Liver (tissue), 9 donors: ENCODE measurements around the gene CDR2. TPM values are rescaled to one million over a fixed set of nuclear protein-coding genes. Genes with fewer than 3 reads are reported as not detected.

Source experiments
- DNase-seq: peaks from one replicate; pipeline ENCODE4 v3.0.0-alpha.2; 2017; ENCODE audit warnings: low spot score
- H3K27ac ChIP-seq, 2 donors: one replicate each; pipeline ENCODE4 v1.7.0; 2013; ENCODE audit warnings: inconsistent platforms in 2 of 2, low read length in 2 of 2, control low read depth in 1 of 2, low read depth in 1 of 2, mild to moderate bottlenecking in 1 of 2
- H3K27me3 ChIP-seq, 4 donors: one replicate each; pipeline versions ENCODE4 v1.6.1 to v1.7.0; 2013; ENCODE audit warnings: low read length in 3 of 4, inconsistent platforms in 1 of 4, mild to moderate bottlenecking in 1 of 4, moderate library complexity in 1 of 4; ENCODE audit not compliant: control insufficient read depth in 4 of 4, insufficient read depth in 4 of 4
- H3K36me3 ChIP-seq, 4 donors: one replicate each; pipeline versions ENCODE4 v1.6.1 to v1.7.0; 2013; ENCODE audit warnings: low read length in 3 of 4, mild to moderate bottlenecking in 3 of 4, low read depth in 1 of 4, moderate library complexity in 1 of 4; ENCODE audit not compliant: control insufficient read depth in 4 of 4, insufficient read depth in 3 of 4
- H3K4me1 ChIP-seq, 4 donors: one replicate each; pipeline versions ENCODE4 v1.6.1 to v1.7.0; 2013; ENCODE audit warnings: low read length in 3 of 4, mild to moderate bottlenecking in 3 of 4, moderate library complexity in 1 of 4; ENCODE audit not compliant: control insufficient read depth in 4 of 4, insufficient read depth in 4 of 4
- H3K4me3 ChIP-seq, 3 donors: one replicate each; pipeline versions ENCODE4 v1.6.1 to v1.7.0; 2013; ENCODE audit warnings: low read length in 3 of 3, control low read depth in 1 of 3, low read depth in 1 of 3, mild to moderate bottlenecking in 1 of 3
- H3K9ac ChIP-seq, 2 donors: one replicate each; pipeline ENCODE4 v1.7.0; 2013; ENCODE audit warnings: low read length in 2 of 2, mild to moderate bottlenecking in 2 of 2, moderate library complexity in 2 of 2, control low read depth in 1 of 2, low read depth in 1 of 2
- H3K9me3 ChIP-seq, 4 donors: one replicate each; pipeline versions ENCODE4 v1.6.1 to v1.7.0; 2013; ENCODE audit warnings: low read length in 3 of 4; ENCODE audit not compliant: control insufficient read depth in 4 of 4
- EGR1 ChIP-seq, 2 donors: IDR thresholded peaks; 2 replicates each; pipeline ENCODE4 v1.6.1; 2016 to 2018; ENCODE audit warnings: antibody characterized with exemption in 2 of 2, low read depth in 2 of 2
- FOXA2 ChIP-seq: IDR thresholded peaks from 2 replicates; pipeline ENCODE4 v1.6.1; 2016; ENCODE audit warnings: antibody characterized with exemption
- GABPA ChIP-seq, 2 donors: IDR thresholded peaks in 1 of 2; conservative IDR thresholded peaks in 1 of 2; 2 replicates each; pipeline ENCODE4 v1.6.1; 2016; ENCODE audit warnings: antibody characterized with exemption in 2 of 2, mild to moderate bottlenecking in 1 of 2, moderate library complexity in 1 of 2
- HNF4A ChIP-seq, 2 donors: conservative IDR thresholded peaks; 2 replicates each; pipeline ENCODE4 v1.6.1; 2016; ENCODE audit warnings: antibody characterized with exemption in 2 of 2, mild to moderate bottlenecking in 2 of 2
- HNF4G ChIP-seq: IDR thresholded peaks from 2 replicates; pipeline ENCODE4 v1.6.1; 2016; ENCODE audit warnings: antibody characterized with exemption
- JUND ChIP-seq, 2 donors: IDR thresholded peaks; 2 replicates each; pipeline ENCODE4 v1.6.1; 2016; ENCODE audit warnings: antibody characterized with exemption in 2 of 2
- NR2F2 ChIP-seq: IDR thresholded peaks from 2 replicates; pipeline ENCODE4 v1.6.1; 2016; ENCODE audit warnings: antibody characterized with exemption
- RAD21 ChIP-seq, 2 donors: IDR thresholded peaks; 2 replicates each; pipeline ENCODE4 v1.6.1; 2016; ENCODE audit warnings: antibody characterized with exemption in 2 of 2, mild to moderate bottlenecking in 2 of 2
- RXRA ChIP-seq, 2 donors: IDR thresholded peaks; 2 replicates each; pipeline ENCODE4 v1.6.1; 2017 to 2018; ENCODE audit warnings: antibody characterized with exemption in 2 of 2, mild to moderate bottlenecking in 1 of 2
- YY1 ChIP-seq: IDR thresholded peaks from 2 replicates; pipeline ENCODE4 v1.6.1; 2016; ENCODE audit warnings: antibody characterized with exemption, mild to moderate bottlenecking
- WGBS: extraction: QIAGEN DNeasy Blood & Tissue Kit; methylation state at CpG from one replicate; pipeline ENCODE4 v1.1.7; 2013; 5-methylcytosine and 5-hydroxymethylcytosine counted together
- polyA plus RNA-seq, 2 donors: library from polyadenylated mRNA; stranded (reverse) in 1 of 2; unstranded in 1 of 2; fragments of 200-250 nt in 1 of 2; fragments of >200 nt in 1 of 2; fragmentation: Nextera tagmentation in 1 of 2; extraction: Ambion mirVana in 1 of 2; gene quantifications; one replicate each; pipeline versions ENCODE4 v1.2.1 to v1.2.3, GENCODE V29; 2013 to 2015
- total RNA-seq, 2 donors: library from RNA; depleted of rRNA; stranded (reverse); fragments of >200 nt; gene quantifications; one replicate each; pipeline ENCODE4 v1.2.3, GENCODE V29; 2014
- TF ChIP-seq, protein P1 (sequence below): fragments of 150-350 bp; IDR thresholded peaks from 2 replicates; pipeline ENCODE4 v1.5.1; 2017; ENCODE audit warnings: improper control_type of control experiment, low read depth, low read length; ENCODE audit not compliant: missing input control
- TF ChIP-seq, protein P2 (sequence below): IDR thresholded peaks from 2 replicates; pipeline ENCODE4 v1.6.1; 2016; ENCODE audit warnings: antibody characterized with exemption, mild to moderate bottlenecking
- TF ChIP-seq, protein P3 (sequence below): IDR thresholded peaks from 2 replicates; pipeline ENCODE4 v1.6.1; 2016; ENCODE audit warnings: antibody characterized with exemption
- TF ChIP-seq, protein P4 (sequence below): IDR thresholded peaks from 2 replicates; pipeline ENCODE4 v1.6.1; 2016; ENCODE audit warnings: antibody characterized with exemption
- TF ChIP-seq, protein P5 (sequence below): IDR thresholded peaks from 2 replicates; pipeline ENCODE4 v1.6.1; 2016; ENCODE audit warnings: antibody characterized with exemption
- donor health status: healthy.
- donor health status: healthy.
- donor health status: healthy.
- donor health status: healthy.
- donor health status: healthy.

Gene CDR2
- total and polyA plus RNA-seq, 4 donors: 2.9 to 12.1 (median 9.7) TPM

DNA sequence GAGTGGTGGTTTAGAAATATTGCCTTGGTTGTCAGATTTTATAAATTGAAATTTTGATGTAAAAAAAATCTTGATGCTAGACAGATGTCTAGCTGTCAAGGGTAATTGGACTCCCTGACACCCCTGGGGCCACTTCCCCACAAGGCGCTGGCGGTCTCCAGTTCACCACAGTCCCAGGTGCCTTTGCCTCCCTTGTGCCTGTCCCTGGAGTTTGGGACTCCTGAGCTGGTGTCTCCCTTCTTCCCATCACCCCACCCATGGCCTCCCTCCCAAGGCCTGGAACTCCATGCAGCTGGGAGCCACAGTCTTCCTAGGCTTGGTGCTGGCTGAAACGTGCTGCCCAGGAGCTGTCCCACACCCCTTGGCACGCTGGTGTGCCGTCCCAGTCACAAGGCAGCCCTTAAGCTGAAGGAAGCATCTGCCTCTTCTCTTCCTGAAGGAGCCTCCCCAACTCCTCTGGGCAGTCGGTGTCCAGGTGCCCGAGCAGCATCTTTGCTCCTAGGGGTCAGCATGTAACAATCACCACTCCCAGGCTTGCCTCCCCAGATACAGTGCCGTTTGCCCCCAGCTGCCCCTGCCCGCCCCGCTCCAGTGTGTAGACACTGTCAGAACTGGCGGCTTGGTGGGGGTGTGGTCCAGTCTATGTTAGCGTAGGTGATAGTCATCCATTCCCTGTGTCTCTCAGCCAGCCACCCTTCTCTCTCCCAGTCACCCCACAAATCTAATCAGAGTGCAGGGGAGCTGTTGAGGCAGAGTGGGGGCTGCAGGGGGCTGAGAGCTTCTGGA is 51.1 kb downstream of the CDR2 start:
- Histone ChIP-seq H3K9me3 (no peaks in the 10 kb centered on the region), H3K27me3 (no peaks in the 10 kb centered on the region), H3K9ac (no peak overlapping the region), H3K4me1 (no peaks in the 10 kb centered on the region), H3K4me3 (no peak overlapping the region), H3K27ac (no peak overlapping the region), H3K36me3 (peaks cover 11 to 75% (median 24%) of the 10 kb centered on the region in 4 donors)
- no peak for DNase-seq
- whole genome bisulfite sequencing: 95% methylated on average over 12 of the region's 12 CpGs
- TF ChIP-seq YY1: no peak
- TF ChIP-seq JUND (IDR thresholded peaks at IDR 0.05): no peak
- no peak for TF ChIP-seq HNF4A (conservative IDR thresholded peaks at IDR 0.05)
- TF ChIP-seq RAD21 (IDR thresholded peaks at IDR 0.05): no peak
- TF ChIP-seq, protein P1, sequence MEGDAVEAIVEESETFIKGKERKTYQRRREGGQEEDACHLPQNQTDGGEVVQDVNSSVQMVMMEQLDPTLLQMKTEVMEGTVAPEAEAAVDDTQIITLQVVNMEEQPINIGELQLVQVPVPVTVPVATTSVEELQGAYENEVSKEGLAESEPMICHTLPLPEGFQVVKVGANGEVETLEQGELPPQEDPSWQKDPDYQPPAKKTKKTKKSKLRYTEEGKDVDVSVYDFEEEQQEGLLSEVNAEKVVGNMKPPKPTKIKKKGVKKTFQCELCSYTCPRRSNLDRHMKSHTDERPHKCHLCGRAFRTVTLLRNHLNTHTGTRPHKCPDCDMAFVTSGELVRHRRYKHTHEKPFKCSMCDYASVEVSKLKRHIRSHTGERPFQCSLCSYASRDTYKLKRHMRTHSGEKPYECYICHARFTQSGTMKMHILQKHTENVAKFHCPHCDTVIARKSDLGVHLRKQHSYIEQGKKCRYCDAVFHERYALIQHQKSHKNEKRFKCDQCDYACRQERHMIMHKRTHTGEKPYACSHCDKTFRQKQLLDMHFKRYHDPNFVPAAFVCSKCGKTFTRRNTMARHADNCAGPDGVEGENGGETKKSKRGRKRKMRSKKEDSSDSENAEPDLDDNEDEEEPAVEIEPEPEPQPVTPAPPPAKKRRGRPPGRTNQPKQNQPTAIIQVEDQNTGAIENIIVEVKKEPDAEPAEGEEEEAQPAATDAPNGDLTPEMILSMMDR: no peak
- TF ChIP-seq, protein P2, sequence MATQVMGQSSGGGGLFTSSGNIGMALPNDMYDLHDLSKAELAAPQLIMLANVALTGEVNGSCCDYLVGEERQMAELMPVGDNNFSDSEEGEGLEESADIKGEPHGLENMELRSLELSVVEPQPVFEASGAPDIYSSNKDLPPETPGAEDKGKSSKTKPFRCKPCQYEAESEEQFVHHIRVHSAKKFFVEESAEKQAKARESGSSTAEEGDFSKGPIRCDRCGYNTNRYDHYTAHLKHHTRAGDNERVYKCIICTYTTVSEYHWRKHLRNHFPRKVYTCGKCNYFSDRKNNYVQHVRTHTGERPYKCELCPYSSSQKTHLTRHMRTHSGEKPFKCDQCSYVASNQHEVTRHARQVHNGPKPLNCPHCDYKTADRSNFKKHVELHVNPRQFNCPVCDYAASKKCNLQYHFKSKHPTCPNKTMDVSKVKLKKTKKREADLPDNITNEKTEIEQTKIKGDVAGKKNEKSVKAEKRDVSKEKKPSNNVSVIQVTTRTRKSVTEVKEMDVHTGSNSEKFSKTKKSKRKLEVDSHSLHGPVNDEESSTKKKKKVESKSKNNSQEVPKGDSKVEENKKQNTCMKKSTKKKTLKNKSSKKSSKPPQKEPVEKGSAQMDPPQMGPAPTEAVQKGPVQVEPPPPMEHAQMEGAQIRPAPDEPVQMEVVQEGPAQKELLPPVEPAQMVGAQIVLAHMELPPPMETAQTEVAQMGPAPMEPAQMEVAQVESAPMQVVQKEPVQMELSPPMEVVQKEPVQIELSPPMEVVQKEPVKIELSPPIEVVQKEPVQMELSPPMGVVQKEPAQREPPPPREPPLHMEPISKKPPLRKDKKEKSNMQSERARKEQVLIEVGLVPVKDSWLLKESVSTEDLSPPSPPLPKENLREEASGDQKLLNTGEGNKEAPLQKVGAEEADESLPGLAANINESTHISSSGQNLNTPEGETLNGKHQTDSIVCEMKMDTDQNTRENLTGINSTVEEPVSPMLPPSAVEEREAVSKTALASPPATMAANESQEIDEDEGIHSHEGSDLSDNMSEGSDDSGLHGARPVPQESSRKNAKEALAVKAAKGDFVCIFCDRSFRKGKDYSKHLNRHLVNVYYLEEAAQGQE: no peak
- no peak for TF ChIP-seq EGR1 (IDR thresholded peaks at IDR 0.05; ENCODE audit: low read depth in 2 of 2)
- TF ChIP-seq, protein P3, sequence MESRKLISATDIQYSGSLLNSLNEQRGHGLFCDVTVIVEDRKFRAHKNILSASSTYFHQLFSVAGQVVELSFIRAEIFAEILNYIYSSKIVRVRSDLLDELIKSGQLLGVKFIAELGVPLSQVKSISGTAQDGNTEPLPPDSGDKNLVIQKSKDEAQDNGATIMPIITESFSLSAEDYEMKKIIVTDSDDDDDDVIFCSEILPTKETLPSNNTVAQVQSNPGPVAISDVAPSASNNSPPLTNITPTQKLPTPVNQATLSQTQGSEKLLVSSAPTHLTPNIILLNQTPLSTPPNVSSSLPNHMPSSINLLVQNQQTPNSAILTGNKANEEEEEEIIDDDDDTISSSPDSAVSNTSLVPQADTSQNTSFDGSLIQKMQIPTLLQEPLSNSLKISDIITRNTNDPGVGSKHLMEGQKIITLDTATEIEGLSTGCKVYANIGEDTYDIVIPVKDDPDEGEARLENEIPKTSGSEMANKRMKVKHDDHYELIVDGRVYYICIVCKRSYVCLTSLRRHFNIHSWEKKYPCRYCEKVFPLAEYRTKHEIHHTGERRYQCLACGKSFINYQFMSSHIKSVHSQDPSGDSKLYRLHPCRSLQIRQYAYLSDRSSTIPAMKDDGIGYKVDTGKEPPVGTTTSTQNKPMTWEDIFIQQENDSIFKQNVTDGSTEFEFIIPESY: no peak

DNA sequence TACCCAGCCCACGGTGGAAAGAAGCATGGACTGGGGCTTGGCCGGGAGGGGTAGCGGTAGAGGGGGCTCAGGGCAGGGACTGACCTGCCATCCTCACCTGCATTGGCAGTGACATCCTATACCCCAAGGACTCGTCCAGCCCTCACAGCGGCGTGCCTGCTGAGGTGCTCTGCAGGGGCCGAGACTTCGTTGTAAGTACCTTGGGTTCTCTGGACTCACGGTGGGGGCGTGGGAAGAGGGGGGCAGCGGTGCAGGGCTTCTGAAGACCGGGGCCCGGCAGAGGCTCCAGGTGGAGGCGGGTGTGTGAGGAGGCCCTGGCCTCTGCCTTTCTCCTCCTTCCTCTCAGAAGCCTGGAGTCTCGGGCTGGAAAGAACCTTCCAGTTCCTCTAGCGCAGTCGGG is 51.7 kb downstream of the CDR2 start:
- no peak overlapping the region for H3K9ac ChIP-seq
- H3K27me3 ChIP-seq: no peaks in the 10 kb centered on the region
- no peak overlapping the region for H3K27ac ChIP-seq
- H3K9me3 ChIP-seq: no peaks in the 10 kb centered on the region
- H3K36me3 ChIP-seq: peaks cover 11 to 73% (median 21%) of the 10 kb centered on the region in 4 donors
- DNase-seq: no peak
- no peaks in the 10 kb centered on the region for H3K4me1 ChIP-seq
- no peak overlapping the region for H3K4me3 ChIP-seq
- 96% methylated on average over 17 of the region's 17 CpGs for WGBS
- TF ChIP-seq, protein P2: no peak
- TF ChIP-seq RAD21 (IDR thresholded peaks at IDR 0.05) (no peak), GABPA (IDR thresholded peaks at IDR 0.05 in 1 of 2, conservative IDR thresholded peaks at IDR 0.05 in 1 of 2) (no peak), HNF4G (no peak), RXRA (IDR thresholded peaks at IDR 0.05) (no peak), NR2F2 (no peak), YY1 (no peak), FOXA2 (no peak), EGR1 (IDR thresholded peaks at IDR 0.05; ENCODE audit: low read depth in 2 of 2) (no peak), HNF4A (conservative IDR thresholded peaks at IDR 0.05) (no peak)
- TF ChIP-seq, protein P4, sequence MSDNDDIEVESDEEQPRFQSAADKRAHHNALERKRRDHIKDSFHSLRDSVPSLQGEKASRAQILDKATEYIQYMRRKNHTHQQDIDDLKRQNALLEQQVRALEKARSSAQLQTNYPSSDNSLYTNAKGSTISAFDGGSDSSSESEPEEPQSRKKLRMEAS: no peak
- TF ChIP-seq, protein P5, sequence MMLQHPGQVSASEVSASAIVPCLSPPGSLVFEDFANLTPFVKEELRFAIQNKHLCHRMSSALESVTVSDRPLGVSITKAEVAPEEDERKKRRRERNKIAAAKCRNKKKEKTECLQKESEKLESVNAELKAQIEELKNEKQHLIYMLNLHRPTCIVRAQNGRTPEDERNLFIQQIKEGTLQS: no peak
- TF ChIP-seq, protein P1: no peak
